CD8-positive, alpha-beta memory T cell (primary cell): ENCODE measurements around the gene TRPC4. TPM values are rescaled to one million over a fixed set of nuclear protein-coding genes. Genes with fewer than 3 reads are reported as not detected.

Source experiments
- CTCF ChIA-PET: fragments of 350-600 bp; sonication (Branson Sonifier 250); formaldehyde crosslinking; loops from one replicate; lab custom pipeline; 2021; ENCODE audit warnings: antibody characterized with exemption; lab: Charles Lee
- POLR2A ChIA-PET: fragments of 350-600 bp; sonication (Branson Sonifier 250); formaldehyde crosslinking; loops from one replicate; lab custom pipeline; 2021; ENCODE audit warnings: antibody characterized with exemption; lab: Charles Lee
- DNase-seq, 5 donors: peaks; one replicate each; pipeline versions ENCODE4 v3.0.0 to v3.0.0-alpha.2; 2020 to 2022; ENCODE audit warnings: mixed read lengths in 1 of 5
- H3K27ac ChIP-seq: one replicate; pipeline ENCODE4 v1.7.0; 2013; ENCODE audit warnings: low read depth, mild to moderate bottlenecking, low read length, moderate library complexity
- H3K27me3 ChIP-seq: 2 replicates; pipeline ENCODE4 v1.7.0; 2013; ENCODE audit warnings: low read length, mild to moderate bottlenecking; ENCODE audit not compliant: insufficient read depth, poor library complexity, severe bottlenecking
- H3K36me3 ChIP-seq: 2 replicates; pipeline ENCODE4 v1.7.0; 2013; ENCODE audit warnings: mild to moderate bottlenecking, low read length, moderate library complexity; ENCODE audit not compliant: insufficient read depth
- H3K4me1 ChIP-seq: 2 replicates; pipeline ENCODE4 v1.7.0; 2013; ENCODE audit warnings: mild to moderate bottlenecking, low read length, moderate library complexity; ENCODE audit not compliant: insufficient read depth
- H3K4me3 ChIP-seq: 2 replicates; pipeline ENCODE4 v1.7.0; 2013; ENCODE audit warnings: mild to moderate bottlenecking, low read length
- H3K9me3 ChIP-seq: 2 replicates; pipeline ENCODE4 v1.7.0; 2013; ENCODE audit warnings: mild to moderate bottlenecking, low read length
- H3K27ac Mint-ChIP-seq, 8 donors: one replicate each; pipeline ENCODE4 v1.8.0; 2020 to 2021; ENCODE audit warnings: mixed read lengths in 8 of 8, mild to moderate bottlenecking in 6 of 8, inconsistent platforms in 3 of 8, moderate library complexity in 3 of 8
- H3K27me3 Mint-ChIP-seq, 2 donors: one replicate each; pipeline ENCODE4 v1.8.0; 2020 to 2021; ENCODE audit warnings: mixed read lengths in 2 of 2, mild to moderate bottlenecking in 1 of 2, moderate library complexity in 1 of 2
- H3K36me3 Mint-ChIP-seq, 3 donors: one replicate each; pipeline ENCODE4 v1.8.0; 2020 to 2021; ENCODE audit warnings: mixed read lengths in 3 of 3, inconsistent platforms in 1 of 3, mild to moderate bottlenecking in 1 of 3
- H3K4me1 Mint-ChIP-seq, 3 donors: one replicate each; pipeline ENCODE4 v1.8.0; 2020 to 2021; ENCODE audit warnings: mixed read lengths in 3 of 3, inconsistent platforms in 1 of 3, mild to moderate bottlenecking in 1 of 3
- H3K4me3 Mint-ChIP-seq, 7 donors: one replicate each; pipeline ENCODE4 v1.8.0; 2020 to 2021; ENCODE audit warnings: mixed read lengths in 7 of 7, mild to moderate bottlenecking in 6 of 7, moderate library complexity in 4 of 7, inconsistent platforms in 2 of 7
- H3K9me3 Mint-ChIP-seq, 5 donors: one replicate each; pipeline ENCODE4 v1.8.0; 2020 to 2022; ENCODE audit warnings: mixed read lengths in 5 of 5, mild to moderate bottlenecking in 3 of 5, moderate library complexity in 2 of 5, inconsistent platforms in 1 of 5
- polyA plus RNA-seq: library from polyadenylated mRNA; unstranded; fragments of 300-500 nt; fragmentation: Illumina TruSeq; gene quantifications from one replicate; pipeline ENCODE4 v1.2.3, GENCODE V29; 2021
- total RNA-seq, 2 experiments: library from RNA; stranded (reverse); gene quantifications; one replicate each; pipeline ENCODE4 v1.2.3, GENCODE V29; 2021

TRPC4 gene
- total and polyA plus RNA-seq, 3 experiments from 2014 or later = not detected

GRCh38 chr13:37608750-37609339 is 260.7 kb downstream of the TRPC4 start:
- no peak overlapping the region for H3K4me3 Mint-ChIP-seq
- H3K4me1 Mint-ChIP-seq = no peaks in the 10 kb centered on the region
- Histone ChIP-seq H3K9me3 (no peaks in the 10 kb centered on the region), H3K4me3 (no peak overlapping the region), H3K4me1 (no peaks in the 10 kb centered on the region), H3K36me3 (no peaks in the 10 kb centered on the region), H3K27me3 (no peaks in the 10 kb centered on the region), H3K27ac (no peak overlapping the region)
- no peak for DNase-seq
- H3K27me3 Mint-ChIP-seq = no peaks in the 10 kb centered on the region
- no peak overlapping the region for H3K27ac Mint-ChIP-seq
- POLR2A ChIA-PET = no interaction called here
- CTCF ChIA-PET = no interaction called here
- peaks cover 3 to 18% (median 5%) of the 10 kb centered on the region in 5 donors for H3K9me3 Mint-ChIP-seq
- H3K36me3 Mint-ChIP-seq = no peaks in the 10 kb centered on the region

GRCh38 chr13:37602733-37603381 is 266.7 kb downstream of the TRPC4 start:
- no peaks in the 10 kb centered on the region for H3K27me3 ChIP-seq
- H3K9me3 Mint-ChIP-seq = peaks cover under 1 to 6% (median 4%) of the 10 kb centered on the region in 5 donors
- H3K4me3 ChIP-seq = no peak overlapping the region
- H3K36me3 Mint-ChIP-seq = no peaks in the 10 kb centered on the region
- no peaks in the 10 kb centered on the region for H3K27me3 Mint-ChIP-seq
- no peaks in the 10 kb centered on the region for H3K4me1 ChIP-seq
- H3K4me1 Mint-ChIP-seq = no peaks in the 10 kb centered on the region
- no peaks in the 10 kb centered on the region for H3K36me3 ChIP-seq
- no peak overlapping the region for H3K4me3 Mint-ChIP-seq
- no peak for DNase-seq
- POLR2A ChIA-PET = no interaction called here
- no peaks in the 10 kb centered on the region for H3K9me3 ChIP-seq
- no peak overlapping the region for H3K27ac Mint-ChIP-seq
- H3K27ac ChIP-seq = no peak overlapping the region
- CTCF ChIA-PET = no interaction called here

GRCh38 chr13:37601648-37602440 is 267.7 kb downstream of the TRPC4 start:
- no peaks in the 10 kb centered on the region for H3K9me3 ChIP-seq
- no peaks in the 10 kb centered on the region for H3K4me1 Mint-ChIP-seq
- no peak overlapping the region for H3K27ac Mint-ChIP-seq
- no peak overlapping the region for H3K27ac ChIP-seq
- DNase-seq = no peak
- no peaks in the 10 kb centered on the region for H3K27me3 ChIP-seq
- peaks cover 0 to 9% (median 6%) of the 10 kb centered on the region in 5 donors for H3K9me3 Mint-ChIP-seq
- no peaks in the 10 kb centered on the region for H3K27me3 Mint-ChIP-seq
- no peak overlapping the region for H3K4me3 ChIP-seq
- ChIA-PET POLR2A (no interaction called here), CTCF (no interaction called here)
- H3K36me3 ChIP-seq = no peaks in the 10 kb centered on the region
- H3K36me3 Mint-ChIP-seq = no peaks in the 10 kb centered on the region
- no peaks in the 10 kb centered on the region for H3K4me1 ChIP-seq
- no peak overlapping the region for H3K4me3 Mint-ChIP-seq

GRCh38 chr13:37599519-37599918 is 270.1 kb downstream of the TRPC4 start:
- no peak overlapping the region for H3K4me3 Mint-ChIP-seq
- Histone ChIP-seq H3K27me3 (no peaks in the 10 kb centered on the region), H3K27ac (no peak overlapping the region), H3K9me3 (no peaks in the 10 kb centered on the region), H3K36me3 (no peaks in the 10 kb centered on the region), H3K4me3 (no peak overlapping the region), H3K4me1 (no peaks in the 10 kb centered on the region)
- ChIA-PET POLR2A (no interaction called here), CTCF (no interaction called here)
- no peaks in the 10 kb centered on the region for H3K27me3 Mint-ChIP-seq
- no peaks in the 10 kb centered on the region for H3K4me1 Mint-ChIP-seq
- no peak overlapping the region for H3K27ac Mint-ChIP-seq
- H3K9me3 Mint-ChIP-seq = peaks cover 0 to 13% (median 2%) of the 10 kb centered on the region in 5 donors
- H3K36me3 Mint-ChIP-seq = no peaks in the 10 kb centered on the region
- DNase-seq = no peak

GRCh38 chr13:37598597-37598996 is 271.0 kb downstream of the TRPC4 start, which contains the start of gene POSTN:
Gene POSTN, minus strand, starts transcription at chr13:37598768. Its CDS starts 42 bp downstream, at chr13:37598726.
- CTCF ChIA-PET = no interaction called here
- Mint-ChIP-seq H3K4me3 (no peak within 1 kb of the TSS), H3K27ac (no peak within 1 kb of the TSS), H3K27me3 (no peaks in the 10 kb centered on the region), H3K9me3 (peaks cover 0 to 13% (median 2%) of the 10 kb centered on the region in 5 donors), H3K36me3 (no peaks in the 10 kb centered on the region), H3K4me1 (no peaks in the 10 kb centered on the region)
- H3K4me1 ChIP-seq = no peaks in the 10 kb centered on the region
- POLR2A ChIA-PET = no interaction called here
- H3K9me3 ChIP-seq = no peaks in the 10 kb centered on the region
- H3K36me3 ChIP-seq = no peaks in the 10 kb centered on the region
- no peaks in the 10 kb centered on the region for H3K27me3 ChIP-seq
- H3K27ac ChIP-seq = no peak within 1 kb of the TSS
- H3K4me3 ChIP-seq = no peak within 1 kb of the TSS
- no peak for DNase-seq

- H3K4me3 ChIP-seq = no peak overlapping the region
- H3K4me3 Mint-ChIP-seq = no peak overlapping the region
- no peaks in the 10 kb centered on the region for H3K27me3 ChIP-seq
- no peak overlapping the region for H3K27ac Mint-ChIP-seq
- H3K27ac ChIP-seq = no peak overlapping the region
- peaks cover 0 to 13% (median 0%) of the 10 kb centered on the region in 5 donors for H3K9me3 Mint-ChIP-seq
- H3K36me3 ChIP-seq = no peaks in the 10 kb centered on the region
- ChIA-PET CTCF (no interaction called here), POLR2A (no interaction called here)
- DNase-seq = no peak
- no peaks in the 10 kb centered on the region for H3K9me3 ChIP-seq
- H3K4me1 Mint-ChIP-seq = no peaks in the 10 kb centered on the region
- H3K36me3 Mint-ChIP-seq = no peaks in the 10 kb centered on the region
- H3K4me1 ChIP-seq = no peaks in the 10 kb centered on the region
- H3K27me3 Mint-ChIP-seq = no peaks in the 10 kb centered on the region
Measured at GRCh38 chr13:37597477-37598025, 272.0 kb downstream of the TRPC4 start.

- H3K27me3 Mint-ChIP-seq = no peaks in the 10 kb centered on the region
- no peak for DNase-seq
- H3K4me3 ChIP-seq = no peak overlapping the region
- no peaks in the 10 kb centered on the region for H3K9me3 ChIP-seq
- no peaks in the 10 kb centered on the region for H3K27me3 ChIP-seq
- POLR2A ChIA-PET = no interaction called here
- CTCF ChIA-PET = no interaction called here
- no peak overlapping the region for H3K27ac Mint-ChIP-seq
- H3K4me1 ChIP-seq = no peaks in the 10 kb centered on the region
- no peaks in the 10 kb centered on the region for H3K36me3 ChIP-seq
- no peak overlapping the region for H3K27ac ChIP-seq
- no peaks in the 10 kb centered on the region for H3K4me1 Mint-ChIP-seq
- peaks cover 0 to 13% (median 0%) of the 10 kb centered on the region in 5 donors for H3K9me3 Mint-ChIP-seq
- H3K36me3 Mint-ChIP-seq = no peaks in the 10 kb centered on the region
- no peak overlapping the region for H3K4me3 Mint-ChIP-seq
Measured at GRCh38 chr13:37596805-37597204, 272.8 kb downstream of the TRPC4 start.

GRCh38 chr13:37595162-37595561 is 274.4 kb downstream of the TRPC4 start:
- H3K9me3 ChIP-seq = no peaks in the 10 kb centered on the region
- no peaks in the 10 kb centered on the region for H3K4me1 Mint-ChIP-seq
- no peak for DNase-seq
- H3K27ac ChIP-seq = no peak overlapping the region
- H3K4me3 ChIP-seq = no peak overlapping the region
- H3K36me3 ChIP-seq = no peaks in the 10 kb centered on the region
- H3K27ac Mint-ChIP-seq = no peak overlapping the region
- no peaks in the 10 kb centered on the region for H3K27me3 ChIP-seq
- H3K9me3 Mint-ChIP-seq = peaks cover 0 to 13% (median 0%) of the 10 kb centered on the region in 5 donors
- H3K4me1 ChIP-seq = no peaks in the 10 kb centered on the region
- no peaks in the 10 kb centered on the region for H3K27me3 Mint-ChIP-seq
- H3K36me3 Mint-ChIP-seq = no peaks in the 10 kb centered on the region
- H3K4me3 Mint-ChIP-seq = no peak overlapping the region
- POLR2A ChIA-PET = no interaction called here
- CTCF ChIA-PET = no interaction called here
